ENCODE data around the gene PTGFRN. TPM values are rescaled to one million over a fixed set of nuclear protein-coding genes. Genes with fewer than 3 reads are reported as not detected.

PTGFRN gene
- total RNA-seq, 2 donors from 2014 or later = 37.1 to 70.7 TPM

DNA sequence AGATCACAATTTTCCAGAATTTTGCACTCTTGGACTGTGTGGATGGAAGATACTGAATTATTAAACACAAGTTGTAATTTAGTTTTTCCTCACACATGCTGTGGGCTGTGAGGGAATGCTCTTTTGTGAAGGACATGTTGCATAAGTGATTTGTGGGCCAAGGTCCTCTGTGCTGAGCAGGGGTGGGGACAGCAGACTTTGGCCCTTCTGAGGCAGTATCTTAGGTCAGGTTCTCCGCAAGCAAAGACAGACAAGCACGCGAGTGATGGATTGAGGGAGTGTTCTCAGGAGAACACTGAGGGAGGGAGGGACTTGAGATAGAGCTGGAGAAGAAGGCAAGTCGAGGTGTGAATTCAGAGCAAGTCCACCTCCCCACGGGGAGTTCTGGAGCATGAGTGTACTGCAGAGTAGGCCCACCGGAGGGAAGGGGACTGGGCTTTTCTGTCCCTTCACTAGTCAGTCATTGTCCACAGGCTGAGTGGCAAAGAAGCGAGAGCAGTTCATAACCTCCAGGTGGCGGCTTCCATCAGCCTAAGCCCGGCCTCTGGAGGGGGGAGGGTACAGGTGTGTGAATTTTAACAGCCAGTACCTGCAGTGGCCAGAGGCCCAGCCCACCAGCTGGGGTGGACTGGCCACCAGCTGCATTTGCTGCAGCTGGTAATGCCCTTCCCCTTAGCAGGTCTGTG lies 72.7 kb downstream of the PTGFRN start:
- no peak overlapping the region for H3K27ac ChIP-seq
- intact Hi-C loops (cut with DNase I) = loop anchor here (10.0 kb wide), 1 partner anchor 68 kb away; no protein-coding TSS in a partner anchor

DNA sequence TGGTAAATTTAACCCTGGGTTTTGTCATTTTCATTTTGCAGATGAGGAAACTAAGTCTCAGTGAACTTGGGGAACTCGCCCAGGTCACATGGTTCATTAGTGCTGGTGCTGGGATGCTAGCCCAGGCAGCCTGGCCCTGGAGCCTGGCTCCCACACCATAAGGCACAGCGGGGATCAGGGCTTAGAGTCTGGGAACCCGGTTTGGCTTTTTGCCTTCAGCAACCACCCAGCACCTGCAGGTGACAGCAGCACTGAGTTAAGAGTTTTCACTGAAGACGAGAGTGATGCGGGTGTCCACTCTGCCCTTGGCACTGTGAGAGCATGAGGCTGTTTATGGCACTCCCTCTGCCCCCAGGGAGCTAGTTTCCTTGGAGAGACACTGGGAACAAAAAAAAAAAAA lies 73.4 kb downstream of the PTGFRN start:
- Histone ChIP-seq H3K36me3 (no peaks in the 10 kb centered on the region), H3K27me3 (replicated peaks; ENCODE audit: insufficient read depth) (no peaks in the 10 kb centered on the region), H3K4me1 (replicated peaks) (no peaks in the 10 kb centered on the region), H3K27ac (no peak overlapping the region), H3K9me3 (no peaks in the 10 kb centered on the region), H3K4me3 (no peak overlapping the region)
- 60% methylated on average over 5 of the region's 5 CpGs for WGBS
- no peak for DNase-seq (ENCODE audit: low spot score)
- TF ChIP-seq, protein P1, sequence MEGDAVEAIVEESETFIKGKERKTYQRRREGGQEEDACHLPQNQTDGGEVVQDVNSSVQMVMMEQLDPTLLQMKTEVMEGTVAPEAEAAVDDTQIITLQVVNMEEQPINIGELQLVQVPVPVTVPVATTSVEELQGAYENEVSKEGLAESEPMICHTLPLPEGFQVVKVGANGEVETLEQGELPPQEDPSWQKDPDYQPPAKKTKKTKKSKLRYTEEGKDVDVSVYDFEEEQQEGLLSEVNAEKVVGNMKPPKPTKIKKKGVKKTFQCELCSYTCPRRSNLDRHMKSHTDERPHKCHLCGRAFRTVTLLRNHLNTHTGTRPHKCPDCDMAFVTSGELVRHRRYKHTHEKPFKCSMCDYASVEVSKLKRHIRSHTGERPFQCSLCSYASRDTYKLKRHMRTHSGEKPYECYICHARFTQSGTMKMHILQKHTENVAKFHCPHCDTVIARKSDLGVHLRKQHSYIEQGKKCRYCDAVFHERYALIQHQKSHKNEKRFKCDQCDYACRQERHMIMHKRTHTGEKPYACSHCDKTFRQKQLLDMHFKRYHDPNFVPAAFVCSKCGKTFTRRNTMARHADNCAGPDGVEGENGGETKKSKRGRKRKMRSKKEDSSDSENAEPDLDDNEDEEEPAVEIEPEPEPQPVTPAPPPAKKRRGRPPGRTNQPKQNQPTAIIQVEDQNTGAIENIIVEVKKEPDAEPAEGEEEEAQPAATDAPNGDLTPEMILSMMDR (IDR thresholded peaks at IDR 0.05) = no peak
- TF ChIP-seq POLR2AphosphoS5 (IDR thresholded peaks at IDR 0.05) (no peak), POLR2A (IDR thresholded peaks at IDR 0.05) (no peak)
- intact Hi-C loops (cut with DNase I) = loop anchor here (10.0 kb wide), 1 partner anchor 68 kb away; no protein-coding TSS in a partner anchor

More for the DNA sequence above, 72.7 kb downstream of the PTGFRN start:
- no peaks in the 10 kb centered on the region for H3K4me1 ChIP-seq (replicated peaks)
- no peaks in the 10 kb centered on the region for H3K9me3 ChIP-seq
- no peak overlapping the region for H3K4me3 ChIP-seq
- no peaks in the 10 kb centered on the region for H3K27me3 ChIP-seq (replicated peaks; ENCODE audit: insufficient read depth)
- no peak for DNase-seq (ENCODE audit: low spot score)
- TF ChIP-seq POLR2AphosphoS5 (IDR thresholded peaks at IDR 0.05) = no peak
- TF ChIP-seq, protein P1 (IDR thresholded peaks at IDR 0.05) = no peak
- no peak for TF ChIP-seq POLR2A (IDR thresholded peaks at IDR 0.05)
- 77% methylated on average over 9 of the region's 9 CpGs for WGBS
- H3K36me3 ChIP-seq = no peaks in the 10 kb centered on the region

DNA sequence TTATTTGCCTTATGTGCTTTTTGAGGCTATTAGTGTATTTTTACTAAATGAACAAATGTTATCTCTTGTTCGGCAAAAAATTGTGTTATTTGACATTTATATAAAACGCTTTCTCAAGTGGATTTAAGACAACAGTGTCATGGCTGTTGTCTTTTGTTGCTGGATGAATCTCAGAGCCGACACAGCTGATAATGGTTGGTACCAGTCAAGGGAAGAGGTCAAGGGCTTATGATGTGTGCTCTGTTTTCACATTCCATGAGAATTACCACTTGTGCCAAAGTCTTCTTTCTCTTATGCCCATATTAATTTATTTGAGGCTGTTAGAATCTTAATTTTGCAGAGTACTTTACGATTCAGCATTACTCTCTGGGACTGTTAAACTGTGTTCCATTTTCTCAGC lies 74.0 kb downstream of the PTGFRN start:
- WGBS = 48% methylated on average over 4 of the region's 4 CpGs
- TF ChIP-seq, protein P1 (IDR thresholded peaks at IDR 0.05) = no peak
- no peak for TF ChIP-seq POLR2A (IDR thresholded peaks at IDR 0.05)
- no peak for TF ChIP-seq POLR2AphosphoS5 (IDR thresholded peaks at IDR 0.05)
- DNase-seq (ENCODE audit: low spot score) = no peak
- H3K27ac ChIP-seq = no peak overlapping the region
- H3K27me3 ChIP-seq (replicated peaks; ENCODE audit: insufficient read depth) = no peaks in the 10 kb centered on the region
- H3K9me3 ChIP-seq = no peaks in the 10 kb centered on the region
- H3K4me3 ChIP-seq = no peak overlapping the region
- H3K4me1 ChIP-seq (replicated peaks) = no peaks in the 10 kb centered on the region
- H3K36me3 ChIP-seq = no peaks in the 10 kb centered on the region
- intact Hi-C loops (cut with DNase I) = loop anchor here (10.0 kb wide), 1 partner anchor 69 kb away; no protein-coding TSS in a partner anchor

DNA sequence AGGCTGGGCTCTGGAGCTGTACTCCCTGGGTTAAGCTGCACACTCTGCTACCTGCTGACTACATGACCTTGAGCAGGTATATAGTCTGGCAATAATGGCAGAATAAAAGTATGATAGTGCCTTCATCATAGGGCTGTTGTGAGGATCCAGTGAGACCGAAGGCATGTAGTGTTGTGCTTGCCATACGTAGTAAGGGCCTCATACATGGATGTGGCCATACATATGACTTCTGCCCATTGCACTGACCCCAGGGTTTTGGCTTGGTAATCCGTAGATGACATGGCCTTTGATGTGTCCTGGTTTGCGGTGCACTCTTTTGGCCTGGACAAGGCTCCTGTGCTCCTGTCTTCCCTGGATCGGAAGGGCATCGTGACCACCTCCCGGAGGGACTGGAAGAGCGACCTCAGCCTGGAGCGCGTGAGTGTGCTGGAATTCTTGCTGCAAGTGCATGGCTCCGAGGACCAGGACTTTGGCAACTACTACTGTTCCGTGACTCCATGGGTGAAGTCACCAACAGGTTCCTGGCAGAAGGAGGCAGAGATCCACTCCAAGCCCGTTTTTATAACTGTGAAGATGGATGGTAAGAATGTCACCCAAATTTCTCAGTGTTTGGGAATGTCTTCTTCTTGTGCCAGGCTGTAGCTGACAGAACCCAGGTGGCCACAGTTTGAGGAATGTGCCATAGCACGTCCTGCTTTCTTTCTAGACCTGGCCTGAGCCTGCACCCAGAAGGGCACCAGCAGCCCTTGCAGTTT lies 74.9 kb downstream of the PTGFRN start:
- no peaks in the 10 kb centered on the region for H3K27me3 ChIP-seq (replicated peaks; ENCODE audit: insufficient read depth)
- 81% methylated on average over 14 of the region's 14 CpGs for WGBS
- no peak overlapping the region for H3K27ac ChIP-seq
- intact Hi-C loops (cut with DNase I) = loop anchor here (10.0 kb wide), 1 partner anchor 70 kb away; no protein-coding TSS in a partner anchor
- H3K4me3 ChIP-seq = no peak overlapping the region
- no peaks in the 10 kb centered on the region for H3K9me3 ChIP-seq
- DNase-seq (ENCODE audit: low spot score) = no peak
- H3K4me1 ChIP-seq (replicated peaks) = no peaks in the 10 kb centered on the region
- TF ChIP-seq POLR2AphosphoS5 (IDR thresholded peaks at IDR 0.05) = no peak
- TF ChIP-seq POLR2A (IDR thresholded peaks at IDR 0.05) = no peak
- TF ChIP-seq, protein P1 (IDR thresholded peaks at IDR 0.05) = no peak
- H3K36me3 ChIP-seq = no peaks in the 10 kb centered on the region
